HG02885 (cell line): ENCODE measurements around the gene USP15.
"Not testable (repeated sequence)": the region's sequence is repeated elsewhere in the genome, so short reads cannot be mapped to it uniquely, and the experiment has no call there.

Experiments
- ATAC-seq: cut with Tn5 transposase; IDR thresholded peaks from one replicate; pipeline ENCODE4 v1.9.1; 2021; ENCODE audit warnings: mild to moderate bottlenecking; ENCODE audit not compliant: unreplicated experiment, poor library complexity

USP15 gene

GRCh38 chr12:62361048-62361447 is 100.8 kb downstream of the USP15 start:
- ATAC-seq: no peak

- no peak for ATAC-seq
Measured at GRCh38 chr12:62363506-62363905, 103.3 kb downstream of the USP15 start.

GRCh38 chr12:62364697-62365096 is 104.5 kb downstream of the USP15 start:
- ATAC-seq: not testable (repeated sequence)

- not testable (repeated sequence) for ATAC-seq
Measured at GRCh38 chr12:62365846-62366245, 105.6 kb downstream of the USP15 start.

- ATAC-seq: not testable (repeated sequence)
Measured at GRCh38 chr12:62368430-62369223, 108.4 kb downstream of the USP15 start.

GRCh38 chr12:62370189-62370588 is 110.0 kb downstream of the USP15 start:
- no peak for ATAC-seq

- ATAC-seq: no peak
Measured at GRCh38 chr12:62371661-62372060, 111.5 kb downstream of the USP15 start.

- ATAC-seq: no peak
Measured at GRCh38 chr12:62372134-62372533, 111.9 kb downstream of the USP15 start.

- ATAC-seq: no peak
Measured at GRCh38 chr12:62372825-62373224, 112.6 kb downstream of the USP15 start.

- no peak for ATAC-seq
Measured at GRCh38 chr12:62375603-62376002, 115.4 kb downstream of the USP15 start.

- ATAC-seq: no peak
Measured at GRCh38 chr12:62379026-62379722, 119.0 kb downstream of the USP15 start.

- ATAC-seq: no peak
Measured at GRCh38 chr12:62379723-62380045, 119.5 kb downstream of the USP15 start.

GRCh38 chr12:62382526-62382925 is 122.3 kb downstream of the USP15 start:
- ATAC-seq: no peak

- ATAC-seq: no peak
Measured at GRCh38 chr12:62396750-62397149, 136.5 kb downstream of the USP15 start.

GRCh38 chr12:62400135-62400534 is 139.9 kb downstream of the USP15 start:
- no peak for ATAC-seq

- ATAC-seq: no peak
Measured at GRCh38 chr12:62401631-62402030, 141.4 kb downstream of the USP15 start.

- ATAC-seq: no peak
Measured at GRCh38 chr12:62403031-62403430, 142.8 kb downstream of the USP15 start.

- no peak for ATAC-seq
Measured at GRCh38 chr12:62407587-62407986, 147.4 kb downstream of the USP15 start.

- ATAC-seq: no peak
Measured at GRCh38 chr12:62409068-62409467, 148.9 kb downstream of the USP15 start.

- ATAC-seq: no peak
Measured at GRCh38 chr12:62414180-62414579, 154.0 kb downstream of the USP15 start.

- ATAC-seq: no peak
Measured at GRCh38 chr12:62426089-62426488, 165.9 kb downstream of the USP15 start.

- ATAC-seq: no peak
Measured at GRCh38 chr12:62429457-62429856, 169.3 kb downstream of the USP15 start.
